PC-9 (cell line): ENCODE measurements around the gene ERI2.

Source experiments
- CTCF ChIP-seq: fragments of 200-600 bp; sonication (generic); conservative IDR thresholded peaks from 2 replicates; pipeline ENCODE4 v1.6.1; 2017; ENCODE audit warnings: mixed run types, antibody characterized with exemption, mild to moderate bottlenecking, moderate library complexity
- EZH2 ChIP-seq: fragments of 200-600 bp; sonication (generic); IDR thresholded peaks from 2 replicates; pipeline ENCODE4 v1.8.0; 2017; ENCODE audit warnings: antibody characterized with exemption, low read depth

GRCh38 chr16:20750558-20750957 is 55.7 kb downstream of the ERI2 start:
- TF ChIP-seq CTCF (no peak), EZH2 (no peak)
